T-helper 1 cell (primary cell): ENCODE measurements around the gene ST6GAL1.
"Not testable (repeated sequence)": the region's sequence is repeated elsewhere in the genome, so short reads cannot be mapped to it uniquely, and the experiment has no call there.

Experiments
- DNase-seq, 5 donors: peaks; one replicate each; pipeline ENCODE4 v3.0.0-alpha.2; 2012 to 2020

The ST6GAL1 gene

GRCh38 chr3:187051724-187052366 lies 121.5 kb downstream of the ST6GAL1 start:
- DNase-seq, result no peak

DNA sequence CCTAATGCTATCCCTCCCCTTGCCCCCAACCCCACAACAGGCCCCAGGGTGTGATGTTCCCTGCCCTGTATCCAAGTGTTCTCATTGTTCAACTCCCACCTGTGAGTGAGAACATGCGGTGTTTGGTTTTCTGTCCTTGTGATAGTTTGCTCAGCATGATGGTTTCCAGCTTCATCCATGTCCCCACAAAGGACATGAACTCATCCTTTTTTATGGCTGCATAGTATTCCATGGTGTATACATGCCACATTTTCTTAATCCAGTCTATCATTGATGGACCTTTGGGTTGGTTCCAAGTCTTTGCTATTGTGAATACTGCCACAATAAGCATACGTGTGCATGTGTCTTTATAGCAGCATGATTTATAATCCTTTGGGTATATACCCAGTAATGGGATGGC lies 122.1 kb downstream of the ST6GAL1 start:
- not testable (repeated sequence) for DNase-seq

DNA sequence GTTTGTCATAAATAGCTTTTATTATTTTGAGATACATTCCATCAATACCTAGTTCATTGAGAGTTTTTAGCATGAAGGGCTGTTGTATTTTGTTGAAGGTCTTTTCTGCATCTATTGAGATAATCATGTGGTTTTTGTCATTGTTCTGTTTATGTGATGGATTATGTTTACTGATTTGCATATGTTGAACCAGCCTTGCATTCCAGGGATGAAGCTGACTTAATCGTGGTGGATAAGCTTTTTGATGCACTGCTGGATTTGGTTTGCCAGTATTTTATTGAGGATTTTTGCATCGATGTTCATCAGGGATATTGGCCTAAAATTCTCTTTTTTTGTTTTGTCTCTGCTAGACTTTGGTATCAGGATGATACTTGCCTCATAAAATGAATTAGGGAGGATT lies 124.1 kb downstream of the ST6GAL1 start:
- DNase-seq, result not testable (repeated sequence)

GRCh38 chr3:187057803-187058202 lies 127.5 kb downstream of the ST6GAL1 start:
- DNase-seq, result not testable (repeated sequence)

DNA sequence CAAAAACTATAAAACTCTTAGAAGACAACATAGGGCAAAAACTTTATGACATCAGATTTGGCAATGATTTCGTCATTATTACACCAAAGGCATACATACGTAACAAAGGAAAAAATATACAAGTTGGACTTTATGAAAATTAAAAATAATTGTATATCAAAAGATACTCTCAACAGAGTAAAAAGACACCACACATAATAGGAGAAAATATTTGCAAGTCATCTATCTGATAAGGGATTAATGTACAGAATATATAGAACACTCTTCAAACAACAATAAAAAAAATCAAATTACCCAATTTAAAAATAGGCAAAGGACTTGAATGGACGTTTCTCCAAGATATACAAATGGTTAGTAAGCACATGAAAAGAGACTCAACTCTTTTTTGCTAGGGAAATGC lies 131.4 kb downstream of the ST6GAL1 start:
- DNase-seq, result no peak

GRCh38 chr3:187062526-187063177 lies 132.3 kb downstream of the ST6GAL1 start:
- no peak for DNase-seq

DNA sequence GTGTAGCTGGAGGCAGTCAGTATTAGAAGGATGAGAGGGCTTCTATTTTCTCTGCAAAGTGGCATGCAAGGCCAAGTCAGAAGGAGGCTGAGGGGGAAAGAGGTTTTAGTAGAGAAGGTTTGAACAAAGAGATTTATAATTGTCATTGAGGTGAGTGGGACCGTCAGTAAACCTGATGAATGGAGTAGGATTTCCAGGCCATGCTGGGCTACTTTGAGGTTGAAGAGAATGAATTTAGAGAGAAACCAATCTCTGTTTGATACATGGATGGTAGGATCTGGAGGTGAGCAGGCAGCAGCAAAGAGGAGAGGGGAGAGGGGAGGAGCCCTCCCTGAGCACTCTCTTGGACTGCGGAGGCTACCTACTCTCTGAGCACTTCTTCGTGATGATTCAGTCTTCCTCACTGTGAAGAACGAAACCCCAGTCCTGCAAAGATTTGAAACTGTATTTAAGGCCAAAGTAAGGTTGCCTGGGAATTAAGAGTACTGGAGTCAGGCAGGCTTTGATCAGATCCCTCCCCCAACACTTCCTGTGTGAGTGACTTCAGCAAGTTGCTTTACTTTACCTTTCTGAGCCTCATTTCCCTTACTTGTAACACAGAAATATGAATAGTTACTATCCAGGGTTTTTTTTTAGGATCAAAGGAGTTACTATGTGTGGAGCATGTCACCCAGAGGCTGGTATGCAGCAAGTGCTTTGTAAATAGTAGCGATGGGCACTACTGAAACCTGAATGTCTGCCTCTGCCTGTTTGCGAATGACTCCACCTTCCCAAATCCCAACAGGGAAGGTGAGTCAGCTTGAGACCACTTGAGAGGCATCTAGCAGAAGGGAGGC lies 133.2 kb downstream of the ST6GAL1 start:
- peak in 1 of 5 donors; percentile 31 for DNase-seq

DNA sequence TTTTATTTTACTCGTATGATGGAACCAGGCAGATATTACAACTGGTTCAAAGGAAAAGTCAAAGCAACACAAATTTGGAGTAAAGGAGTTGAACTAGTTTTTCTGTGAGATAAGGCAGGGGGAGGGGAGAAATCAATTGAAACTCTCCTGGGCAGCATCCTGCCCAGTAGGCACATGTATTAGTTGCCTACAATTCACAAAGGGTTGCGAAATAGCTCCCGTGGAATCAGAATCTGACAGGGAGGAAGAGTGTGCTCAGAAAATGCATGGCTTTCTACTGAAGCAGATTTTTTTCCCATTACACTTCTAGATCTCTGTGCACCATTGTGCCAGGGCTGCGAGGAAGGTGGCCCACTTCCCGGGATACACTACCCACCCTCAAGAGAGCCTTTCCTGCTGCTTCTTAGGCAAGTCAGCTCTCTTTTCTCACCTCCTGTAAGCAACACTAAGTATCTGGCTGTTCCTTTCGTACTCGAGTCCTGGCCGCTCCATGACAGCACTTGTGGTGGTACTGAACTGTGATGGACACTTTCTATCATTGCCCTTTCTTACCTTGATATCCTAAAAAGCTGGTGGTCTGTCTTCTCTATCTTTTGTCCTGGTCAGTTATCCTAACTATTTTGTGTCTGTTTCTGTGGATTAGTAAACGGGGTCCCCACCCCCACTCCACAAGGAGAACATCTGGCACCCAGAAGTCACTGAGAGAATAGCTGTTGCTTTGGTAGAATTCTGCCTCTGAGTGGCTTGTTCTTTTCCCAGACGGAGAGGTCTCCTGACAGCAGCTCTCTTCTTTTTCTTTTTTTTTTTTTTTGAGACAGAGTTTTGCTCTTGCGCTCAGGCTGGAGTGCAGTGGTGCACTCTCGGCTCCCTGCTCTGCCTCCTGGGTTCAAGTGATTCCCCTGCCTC lies 134.1 kb downstream of the ST6GAL1 start:
- no peak for DNase-seq

- peak in 3 of 5 donors; percentile 24 to 68 (median 36) for DNase-seq
These were observed 136.1 kb downstream of the ST6GAL1 start for GRCh38 chr3:187066228-187066995.

DNA sequence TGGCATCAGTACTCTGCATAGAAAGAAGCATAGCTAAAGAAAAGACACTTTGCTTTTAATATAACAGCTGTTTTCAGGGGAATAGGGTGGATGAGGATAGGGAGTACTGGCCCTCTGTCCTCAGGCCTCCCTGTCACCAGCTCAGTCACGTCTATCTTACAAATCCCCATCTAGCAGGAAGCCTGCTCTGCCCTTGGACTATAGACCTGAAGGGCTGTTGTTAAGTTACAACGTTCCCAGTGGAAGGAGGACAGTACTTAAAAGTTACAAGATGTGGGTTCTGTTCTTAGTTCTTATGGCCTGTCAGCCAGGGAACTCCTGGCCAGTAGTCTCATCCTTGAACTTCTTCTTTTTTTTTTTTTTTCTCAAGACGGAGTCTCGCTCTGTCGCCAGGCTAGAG lies 138.5 kb downstream of the ST6GAL1 start:
- DNase-seq, result no peak

DNA sequence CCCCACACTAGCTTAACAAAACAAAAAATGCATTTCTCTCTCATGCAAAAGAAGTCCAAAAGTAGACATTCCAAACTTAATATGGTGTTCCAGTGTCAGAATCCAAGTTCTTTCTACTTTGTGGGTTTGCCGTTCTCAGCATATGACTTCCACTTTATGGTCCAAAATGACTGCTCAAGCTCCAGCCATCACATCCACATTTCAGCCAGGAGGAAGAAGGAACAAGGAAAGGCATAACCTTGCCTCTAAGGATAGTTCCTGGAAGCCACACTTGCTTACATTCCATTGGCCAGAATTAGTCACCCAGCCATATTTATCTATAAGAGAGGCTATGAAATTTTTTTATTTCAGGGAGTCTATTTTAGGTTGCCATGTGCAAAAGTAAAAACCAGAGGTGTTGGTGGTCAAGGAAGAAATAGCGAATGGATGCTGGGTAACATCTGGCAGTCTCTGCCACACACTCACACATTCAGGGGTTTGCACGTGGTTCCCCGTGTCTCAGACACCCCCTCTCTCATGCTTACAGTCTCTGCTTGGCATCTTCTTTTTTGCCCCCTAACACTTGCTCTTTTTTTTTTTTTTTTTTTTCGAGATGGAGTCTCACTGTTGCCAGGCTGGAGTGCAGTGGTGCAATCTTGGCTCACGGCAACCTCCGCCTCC lies 139.7 kb downstream of the ST6GAL1 start:
- no peak for DNase-seq

GRCh38 chr3:187072102-187072501 lies 141.8 kb downstream of the ST6GAL1 start:
- DNase-seq, result no peak

DNA sequence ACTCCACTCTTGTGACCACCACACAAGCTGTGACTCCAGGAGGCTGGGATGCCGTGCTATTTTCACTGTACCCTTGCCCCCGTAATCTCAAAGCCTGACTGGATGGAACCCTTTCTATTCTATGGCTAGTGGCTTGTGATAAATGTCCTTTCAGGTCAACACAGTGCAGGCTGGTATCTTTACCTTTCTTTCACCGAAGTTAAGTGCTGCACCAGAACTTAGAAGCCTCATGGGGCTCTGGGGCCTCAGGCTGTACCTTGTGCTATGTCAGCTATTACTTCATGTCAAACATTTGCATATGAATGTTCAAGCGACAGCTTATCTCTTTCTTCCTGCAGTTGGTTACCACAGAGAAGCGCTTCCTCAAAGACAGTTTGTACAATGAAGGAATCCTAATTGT lies 142.2 kb downstream of the ST6GAL1 start:
- no peak for DNase-seq

GRCh38 chr3:187073581-187074098 lies 143.3 kb downstream of the ST6GAL1 start:
- no peak for DNase-seq

GRCh38 chr3:187074846-187075245 lies 144.5 kb downstream of the ST6GAL1 start:
- no peak for DNase-seq

DNA sequence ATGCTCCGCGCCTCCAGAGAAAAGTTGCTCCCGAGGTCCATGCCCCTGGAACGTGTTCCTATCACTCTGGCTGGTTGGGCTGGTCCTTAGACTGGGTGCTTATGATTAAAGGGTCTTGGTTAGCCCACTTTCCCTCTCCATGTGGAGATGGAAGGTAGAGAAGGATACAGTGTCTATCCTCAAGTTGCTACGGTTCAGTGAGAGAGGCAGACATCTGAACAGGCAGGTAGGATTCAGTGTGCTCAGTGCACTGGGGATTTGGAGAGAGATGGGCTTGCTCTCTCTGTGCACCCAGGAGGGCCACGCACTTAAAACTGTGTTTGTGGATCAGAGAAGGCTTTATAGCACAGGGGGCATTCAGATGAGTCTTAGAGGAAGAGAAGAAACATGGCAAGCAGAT lies 146.0 kb downstream of the ST6GAL1 start:
- no peak for DNase-seq

DNA sequence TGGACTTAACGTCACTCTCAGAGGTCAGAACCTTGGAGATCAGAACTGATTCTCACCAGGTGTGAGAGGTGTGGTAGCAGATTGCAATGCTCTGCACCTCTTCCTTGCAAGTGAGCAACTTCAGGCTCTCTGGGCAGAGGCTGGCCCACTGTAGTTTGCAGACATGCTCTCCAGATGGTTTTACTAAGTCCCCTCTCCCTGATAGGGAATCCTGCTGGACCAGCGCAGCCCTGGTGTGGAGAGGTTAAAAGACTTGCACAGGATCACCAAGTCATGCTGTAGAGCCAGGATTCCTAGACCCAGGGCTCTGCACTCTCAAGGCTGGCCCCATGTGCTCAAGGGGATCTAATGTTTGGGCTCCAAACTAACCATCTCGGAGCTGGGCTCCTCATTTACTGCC lies 146.8 kb downstream of the ST6GAL1 start:
- no peak for DNase-seq

GRCh38 chr3:187077537-187077936 lies 147.2 kb downstream of the ST6GAL1 start:
- DNase-seq, result no peak

DNA sequence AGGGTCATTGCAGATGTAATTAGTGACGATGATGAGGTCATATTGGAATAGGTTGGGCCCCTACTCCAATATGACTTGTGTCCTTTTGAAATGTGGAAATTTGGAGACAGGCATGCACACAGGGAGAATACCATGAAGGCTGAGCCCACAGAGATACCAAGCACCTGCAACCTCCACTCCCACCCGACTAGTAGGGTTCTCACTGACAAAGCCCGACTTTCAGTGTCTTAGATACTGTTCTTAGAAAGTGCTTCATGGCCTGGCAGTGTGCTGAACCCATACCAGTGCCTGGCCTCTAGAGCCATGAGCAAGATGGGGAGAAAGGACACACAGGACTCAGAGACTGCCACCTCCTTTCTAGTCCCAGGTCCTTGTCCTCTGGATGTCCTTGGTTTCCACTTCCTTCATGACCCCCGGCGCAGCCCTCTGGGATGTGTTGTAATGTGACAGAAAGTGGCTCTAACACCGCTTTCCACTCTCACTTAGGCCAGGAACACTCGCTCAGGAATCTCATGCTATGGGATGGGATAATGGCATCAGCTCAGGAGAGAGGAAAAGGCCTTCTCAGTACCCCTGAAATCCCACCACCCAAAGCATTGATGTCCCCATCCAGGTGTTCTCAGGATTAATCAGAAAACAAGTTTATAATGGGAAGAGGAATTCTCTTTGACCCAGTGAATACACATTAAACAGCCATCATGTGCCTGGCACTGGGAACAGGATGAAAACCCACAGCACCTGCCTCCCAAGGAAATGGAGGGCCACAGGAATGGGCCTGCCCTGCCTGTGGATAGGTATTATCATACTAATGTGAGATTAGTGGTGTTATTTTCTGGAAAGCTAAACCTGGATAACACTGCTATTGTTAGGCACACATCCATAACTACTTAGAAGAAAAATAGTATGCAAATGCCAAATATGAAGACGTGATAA lies 149.0 kb downstream of the ST6GAL1 start:
- no peak for DNase-seq
